Stomach smooth muscle (tissue), 2 donors: ENCODE data around the gene ETV1.

Experiments
- H3K27ac ChIP-seq: one replicate; pipeline ENCODE4 v1.7.0; 2013; ENCODE audit warnings: mild to moderate bottlenecking, low read length, inconsistent platforms
- H3K27me3 ChIP-seq, 2 donors: one replicate each; pipeline ENCODE4 v1.7.0; 2013; ENCODE audit warnings: low read length in 2 of 2; ENCODE audit not compliant: insufficient read depth in 2 of 2, control insufficient read depth in 1 of 2
- H3K36me3 ChIP-seq, 2 donors: one replicate each; pipeline ENCODE4 v1.7.0; 2013; ENCODE audit warnings: low read length in 2 of 2; ENCODE audit not compliant: control insufficient read depth in 2 of 2, insufficient read depth in 2 of 2
- H3K4me1 ChIP-seq: one replicate; pipeline ENCODE4 v1.7.0; 2013; ENCODE audit warnings: low read length; ENCODE audit not compliant: control insufficient read depth, insufficient read depth
- H3K4me3 ChIP-seq, 2 donors: one replicate each; pipeline ENCODE4 v1.7.0; 2013; ENCODE audit warnings: low read length in 2 of 2
- H3K9ac ChIP-seq, 2 donors: one replicate each; pipeline ENCODE4 v1.7.0; 2013; ENCODE audit warnings: low read length in 2 of 2, mild to moderate bottlenecking in 1 of 2
- H3K9me3 ChIP-seq, 2 donors: one replicate each; pipeline ENCODE4 v1.7.0; 2013; ENCODE audit warnings: low read length in 2 of 2; ENCODE audit not compliant: control insufficient read depth in 2 of 2
- donor health status: healthy.
- donor health status: Pancreatic carcinoma.

The ETV1 gene

DNA sequence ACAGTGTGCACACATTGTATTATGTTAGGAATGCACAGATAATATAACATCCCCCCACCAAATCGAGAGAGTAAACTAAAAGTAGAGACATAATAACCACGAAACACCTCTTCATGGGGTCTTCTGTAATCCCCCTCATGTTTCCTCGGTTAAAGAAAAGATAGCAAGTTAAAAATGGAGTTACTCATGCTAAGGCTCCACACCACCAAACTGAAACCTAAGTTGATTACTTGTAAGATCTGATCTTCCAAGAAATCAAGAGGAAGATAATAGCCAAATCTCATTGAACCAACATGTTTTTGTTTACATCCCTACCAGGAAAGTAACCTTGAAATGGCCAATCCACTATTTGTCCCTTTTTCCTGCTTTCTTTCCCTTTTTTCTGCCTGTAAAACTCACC lies 11.7 kb upstream of the ETV1 start:
- H3K9me3 ChIP-seq = no peaks in the 10 kb centered on the region
- H3K4me1 ChIP-seq = no peaks in the 10 kb centered on the region
- H3K4me3 ChIP-seq = no peak overlapping the region

DNA sequence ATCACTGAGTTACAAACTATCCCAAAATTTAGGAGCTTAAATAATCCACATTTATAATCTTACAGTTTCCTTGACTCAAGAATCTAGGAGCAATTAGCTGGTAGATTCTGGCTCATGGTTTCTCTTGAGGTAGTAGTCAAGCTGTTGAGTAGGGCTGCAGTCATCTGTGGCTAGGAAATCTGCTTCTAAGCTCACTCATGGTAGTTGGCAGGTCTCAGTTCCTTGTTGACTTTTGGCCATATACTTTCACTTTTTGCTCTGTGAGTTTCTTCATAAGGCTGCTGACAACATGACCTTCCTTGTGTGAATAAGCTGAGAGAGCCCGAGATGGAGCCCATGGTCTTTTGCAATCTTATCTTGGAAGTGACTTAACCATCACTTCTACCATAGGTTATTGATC lies 10.8 kb upstream of the ETV1 start:
- Histone ChIP-seq H3K9me3 (no peaks in the 10 kb centered on the region), H3K27me3 (no peaks in the 10 kb centered on the region), H3K36me3 (no peaks in the 10 kb centered on the region), H3K4me3 (no peak overlapping the region), H3K9ac (no peak overlapping the region), H3K27ac (no peak overlapping the region), H3K4me1 (no peaks in the 10 kb centered on the region)

More for the DNA sequence above, 11.7 kb upstream of the ETV1 start:
- Histone ChIP-seq H3K9ac (no peak overlapping the region), H3K27ac (no peak overlapping the region), H3K27me3 (no peaks in the 10 kb centered on the region), H3K36me3 (no peaks in the 10 kb centered on the region)

DNA sequence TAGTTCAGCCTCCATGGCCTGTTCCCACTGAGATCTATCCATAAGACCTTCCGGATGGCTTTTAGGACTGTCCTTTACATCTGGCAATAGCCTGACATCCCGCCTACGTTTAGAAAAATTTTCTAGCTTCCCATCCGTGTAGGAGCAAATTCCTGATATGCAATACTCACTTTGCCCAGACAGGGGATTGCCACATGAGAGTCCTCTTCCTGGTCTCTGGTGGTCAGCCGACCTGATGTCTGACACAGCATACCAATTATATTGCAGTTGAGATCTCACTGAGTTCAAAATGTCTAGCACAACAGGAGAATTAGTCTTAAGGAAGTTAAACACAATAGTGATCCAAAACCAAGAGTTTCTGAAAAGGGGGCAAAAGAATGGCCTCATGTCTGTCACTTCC lies 9.4 kb upstream of the ETV1 start:
- no peak overlapping the region for H3K4me3 ChIP-seq
- H3K9ac ChIP-seq = no peak overlapping the region
- H3K9me3 ChIP-seq = no peaks in the 10 kb centered on the region
- no peaks in the 10 kb centered on the region for H3K4me1 ChIP-seq
- H3K27me3 ChIP-seq = no peaks in the 10 kb centered on the region
- no peak overlapping the region for H3K27ac ChIP-seq
- no peaks in the 10 kb centered on the region for H3K36me3 ChIP-seq

DNA sequence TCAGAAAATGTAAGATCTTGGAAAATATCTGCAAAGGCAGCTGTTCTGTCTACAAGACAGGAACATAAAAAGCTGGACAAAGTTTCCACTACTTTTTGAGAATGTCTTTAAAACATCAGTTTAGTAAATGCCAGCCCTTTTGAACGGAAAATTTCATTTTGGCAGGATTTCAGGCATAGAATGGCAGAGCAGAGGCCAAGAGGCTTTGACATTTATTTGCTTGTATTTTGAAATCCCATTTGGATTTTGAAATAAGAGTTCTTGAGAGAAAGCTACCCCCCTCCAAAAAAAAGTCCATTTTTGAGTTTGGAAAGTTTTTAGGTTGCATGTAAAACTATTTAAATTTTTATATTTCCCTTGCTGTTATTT lies 3.1 kb upstream of the ETV1 start:
- Histone ChIP-seq H3K36me3 (no peaks in the 10 kb centered on the region), H3K27me3 (no peaks in the 10 kb centered on the region), H3K4me1 (no peaks in the 10 kb centered on the region), H3K4me3 (no peak overlapping the region), H3K9me3 (no peaks in the 10 kb centered on the region), H3K9ac (peak overlapping the region in 1 of 2 donors; percentile 66), H3K27ac (no peak overlapping the region)

DNA sequence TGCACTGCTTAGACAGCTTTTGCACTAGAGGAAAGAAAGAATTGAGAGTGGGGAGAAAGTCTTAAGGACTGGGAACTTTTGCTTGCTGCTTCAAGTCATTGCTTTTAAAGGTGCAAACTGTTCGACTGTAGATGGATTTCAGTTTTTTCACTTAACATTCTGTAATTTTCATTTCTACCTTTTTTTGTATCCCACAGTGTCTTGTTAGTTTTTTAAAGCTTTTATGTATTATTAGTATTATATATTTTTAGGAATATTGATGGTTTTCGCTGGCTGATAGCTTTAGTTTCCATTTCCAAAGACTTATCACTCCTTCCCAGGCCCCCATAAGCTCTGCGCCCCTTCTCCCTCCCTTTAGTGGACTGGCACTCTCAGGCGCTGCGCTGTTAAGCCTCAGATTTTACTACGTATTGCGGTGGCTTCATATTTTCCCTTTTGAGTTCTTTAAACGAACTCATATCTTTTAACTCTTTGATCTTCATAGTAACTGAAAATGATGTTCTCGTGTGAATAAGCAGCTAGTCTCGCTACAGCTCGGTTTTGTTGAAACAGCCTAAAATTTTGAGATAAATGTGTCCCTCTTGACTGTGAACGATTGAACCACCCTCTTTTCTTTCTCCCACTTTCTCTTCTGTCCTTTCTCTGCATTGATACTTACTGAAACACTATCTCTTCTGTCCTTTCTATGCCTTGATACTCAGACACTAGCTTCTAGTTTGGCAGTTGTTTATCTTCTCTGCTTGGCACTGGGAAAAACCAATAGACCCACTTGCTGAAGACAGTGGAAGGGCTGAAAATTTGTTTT lies 2.5 kb upstream of the ETV1 start:
- H3K4me1 ChIP-seq = no peaks in the 10 kb centered on the region
- peak overlapping the region; percentile 89 to 95 for H3K4me3 ChIP-seq
- H3K36me3 ChIP-seq = no peaks in the 10 kb centered on the region
- peak overlapping the region; percentile 66 to 73 for H3K9ac ChIP-seq
- peak overlapping the region; percentile 81 for H3K27ac ChIP-seq
- no peaks in the 10 kb centered on the region for H3K9me3 ChIP-seq
- H3K27me3 ChIP-seq = no peaks in the 10 kb centered on the region

DNA sequence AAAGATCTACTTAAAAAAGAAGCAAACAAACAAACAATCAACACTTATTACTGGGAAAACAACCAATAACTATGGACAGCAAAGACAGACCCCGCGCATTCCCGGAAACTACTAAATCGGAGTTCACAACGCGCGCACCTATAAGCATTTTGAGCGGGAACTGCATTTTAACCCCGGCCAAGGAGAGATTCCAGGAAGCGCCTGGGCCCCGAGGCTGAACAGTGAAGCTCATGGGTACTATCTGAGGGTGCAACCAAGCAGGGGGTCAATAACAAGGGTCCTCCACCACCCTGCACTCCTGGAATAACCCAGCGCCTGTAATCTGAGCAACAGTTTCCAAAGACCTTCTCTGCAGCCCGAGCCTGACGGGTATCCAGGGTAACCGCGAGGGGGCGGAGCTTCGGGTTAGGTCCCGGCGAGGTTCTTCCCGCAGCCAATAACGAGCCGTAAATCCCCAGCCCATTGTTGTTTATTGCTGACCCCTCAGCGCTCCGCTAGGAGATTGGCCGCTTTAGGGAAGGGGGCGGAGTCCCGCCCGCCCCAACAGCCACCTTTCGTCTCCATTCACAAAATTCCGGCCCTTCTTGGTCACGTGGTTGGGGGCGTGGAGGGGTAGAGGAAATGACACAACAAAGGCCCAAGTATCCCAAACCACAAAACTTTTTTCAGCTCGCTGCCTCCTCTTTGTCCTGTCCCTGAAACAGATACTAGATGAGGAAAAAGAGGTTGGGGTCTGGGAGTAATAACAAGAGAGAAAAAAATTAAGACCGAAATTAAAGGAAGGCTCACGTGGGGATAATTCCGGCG lies 1.7 kb upstream of the ETV1 start:
- Histone ChIP-seq H3K4me3 (peak overlapping the region; percentile 89 to 95), H3K27me3 (no peaks in the 10 kb centered on the region), H3K36me3 (no peaks in the 10 kb centered on the region), H3K4me1 (no peaks in the 10 kb centered on the region), H3K9me3 (no peaks in the 10 kb centered on the region), H3K27ac (peak overlapping the region; percentile 81), H3K9ac (peak overlapping the region; percentile 80)

DNA sequence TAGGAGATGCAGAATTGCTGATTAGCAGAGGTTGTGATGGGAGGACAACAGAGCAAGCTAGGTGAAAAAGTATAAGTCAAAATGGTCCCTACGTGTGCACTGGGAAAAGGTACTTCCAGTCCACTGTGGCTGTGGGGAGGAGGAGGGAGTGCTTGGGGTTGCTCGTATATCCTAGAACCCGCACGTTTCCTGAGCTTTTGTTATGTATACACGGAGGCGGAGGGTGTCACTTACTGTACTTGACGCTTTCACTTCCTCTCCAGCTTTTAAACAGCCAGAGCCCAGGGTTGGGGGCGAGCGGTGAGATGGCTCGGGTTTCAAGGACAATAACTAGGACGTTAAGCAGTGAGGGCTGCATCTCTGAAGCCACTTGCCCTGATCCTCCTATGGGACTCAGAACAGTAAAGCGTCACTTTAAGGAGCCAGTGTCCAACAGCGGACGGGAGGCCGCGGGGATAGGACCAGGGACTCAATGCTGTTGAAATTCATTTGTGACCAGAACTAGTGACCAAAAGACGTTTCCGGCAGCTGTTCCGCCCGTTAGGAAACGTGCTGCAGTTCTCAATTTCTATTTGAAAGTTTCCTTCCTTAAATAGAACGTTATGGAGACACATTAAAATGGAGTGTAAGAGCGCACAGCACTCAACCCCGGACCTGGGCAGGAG lies 985 bp upstream of the ETV1 start:
- Histone ChIP-seq H3K4me1 (no peaks in the 10 kb centered on the region), H3K27ac (peak overlapping the region; percentile 81), H3K36me3 (no peaks in the 10 kb centered on the region), H3K4me3 (peak overlapping the region; percentile 89 to 95), H3K9ac (peak overlapping the region; percentile 80), H3K27me3 (no peaks in the 10 kb centered on the region), H3K9me3 (no peaks in the 10 kb centered on the region)

DNA sequence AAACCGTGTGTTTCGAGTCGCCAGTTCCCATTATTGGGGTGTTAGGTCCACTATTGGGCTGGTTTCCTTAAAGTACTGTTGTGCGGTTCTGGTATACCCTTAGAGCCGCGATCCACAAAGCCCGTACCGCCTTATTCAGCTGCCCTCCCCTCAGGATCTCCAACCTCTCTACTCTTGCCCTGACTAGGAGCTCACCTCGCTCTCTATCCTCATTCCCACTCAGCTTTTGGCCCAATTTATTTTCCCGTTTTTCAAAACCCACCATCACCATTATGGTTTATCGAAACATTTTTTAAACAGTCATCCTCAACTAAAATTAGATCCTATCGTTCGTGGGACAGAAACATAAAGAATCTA lies 461 bp upstream of the ETV1 start:
- Histone ChIP-seq H3K4me1 (no peaks in the 10 kb centered on the region), H3K9ac (peak overlapping the region; percentile 80), H3K4me3 (peak overlapping the region; percentile 89 to 95), H3K27ac (peak overlapping the region; percentile 81), H3K36me3 (no peaks in the 10 kb centered on the region), H3K27me3 (no peaks in the 10 kb centered on the region), H3K9me3 (no peaks in the 10 kb centered on the region)

DNA sequence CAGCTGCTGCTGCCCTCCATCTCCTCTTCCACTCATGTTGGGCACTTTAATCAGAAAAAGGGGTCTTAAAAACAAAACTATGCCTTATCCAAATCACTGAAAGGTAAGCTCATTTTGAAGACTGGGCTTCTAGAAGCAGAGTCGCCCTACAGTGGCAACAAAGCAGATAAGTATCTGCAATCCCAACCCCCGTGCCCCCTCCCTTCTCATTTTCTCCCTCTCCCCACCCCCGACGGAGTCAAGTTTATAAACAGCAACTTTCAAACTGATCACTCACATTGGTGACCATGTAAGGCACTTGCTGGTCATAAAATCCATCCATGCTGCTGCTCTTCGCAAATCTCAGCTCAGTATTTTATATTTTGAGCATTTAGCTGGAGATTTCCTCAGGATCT lies 738 bp downstream of the ETV1 start:
- Histone ChIP-seq H3K4me1 (no peaks in the 10 kb centered on the region), H3K9me3 (no peaks in the 10 kb centered on the region), H3K4me3 (peak overlapping the region; percentile 89 to 95), H3K36me3 (no peaks in the 10 kb centered on the region), H3K27ac (peak overlapping the region; percentile 81), H3K27me3 (no peaks in the 10 kb centered on the region), H3K9ac (peak overlapping the region; percentile 80)

DNA sequence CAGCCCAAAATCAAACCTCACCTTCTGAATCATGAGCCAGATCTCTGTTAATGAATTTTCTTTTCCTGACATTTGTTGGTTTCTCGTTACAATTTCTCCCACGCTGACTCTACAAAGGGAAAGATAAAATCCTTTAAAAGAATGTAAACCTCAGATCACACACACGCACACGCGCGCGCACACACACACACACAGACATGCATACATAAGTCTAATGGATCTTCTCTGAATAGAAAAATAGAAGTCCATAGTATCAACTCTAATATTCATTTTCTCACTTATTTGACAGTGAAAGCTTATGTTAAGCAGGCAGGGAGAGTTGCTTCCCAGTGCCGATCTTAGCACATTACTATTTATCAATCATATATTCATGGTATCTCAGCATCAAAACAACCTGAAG lies 1.4 kb downstream of the ETV1 start:
- Histone ChIP-seq H3K27me3 (no peaks in the 10 kb centered on the region), H3K9me3 (no peaks in the 10 kb centered on the region), H3K4me1 (no peaks in the 10 kb centered on the region), H3K36me3 (no peaks in the 10 kb centered on the region), H3K27ac (no peak overlapping the region), H3K4me3 (peak overlapping the region; percentile 7 to 89), H3K9ac (peak overlapping the region in 1 of 2 donors; percentile 13)
